GM18502 (cell line): ENCODE results near the gene SIM2.

Experiments
- ATAC-seq: cut with Tn5 transposase; IDR thresholded peaks from one replicate; pipeline ENCODE4 v1.9.1; 2021; ENCODE audit warnings: mild to moderate bottlenecking; ENCODE audit not compliant: unreplicated experiment, poor library complexity

Gene SIM2

GRCh38 chr21:36791180-36791579 is 92.3 kb downstream of the SIM2 start:
- no peak for ATAC-seq

GRCh38 chr21:36791695-36792470 is 93.0 kb downstream of the SIM2 start:
- no peak for ATAC-seq

GRCh38 chr21:36792505-36792967 is 93.6 kb downstream of the SIM2 start:
- no peak for ATAC-seq

GRCh38 chr21:36796070-36796469 is 97.2 kb downstream of the SIM2 start:
- ATAC-seq: no peak

GRCh38 chr21:36798491-36798890 is 99.6 kb downstream of the SIM2 start:
- no peak for ATAC-seq
